Left cardiac atrium (tissue), 4 donors: Measurements from ENCODE around the gene NRG3. TPM values are rescaled to one million over a fixed set of nuclear protein-coding genes. Genes with fewer than 3 reads are reported as not detected.
A peak's percentile ranks its signal among the peaks of the same experiment; 100 is the strongest.

Experiments
- ATAC-seq, 2 donors: fragments of 200-7000 bp; cut with Tn5 transposase; one replicate each; pipeline ENCODE4 v1.9.1; 2020; ENCODE audit warnings: mild to moderate bottlenecking in 2 of 2, moderate library complexity in 2 of 2
- DNase-seq: peaks from one replicate; pipeline ENCODE4 v3.0.0-alpha.2; 2020
- intact Hi-C, 2 donors: fragments of 100-400 bp; cut with DNase I; formaldehyde crosslinking; loops; one replicate each; pipeline versions ENCODE4 v1.14.1 to v1.15.1; 2022 to 2023
- total RNA-seq, 2 donors: library from RNA; stranded (reverse); fragmentation: NEBNext Ultra II Directional; extraction: Animal tissue kit (Norgen Biotek cat#: 25700); gene quantifications; one replicate each; pipeline ENCODE4 v1.2.1, GENCODE V29; 2021
- donor health status: DM: no; HTN: yes; CAD: no.
- donor health status: DM: no; HTN: yes; CAD: no; lungs with severe emphysema.
- donor health status: DM: yes; HTN: yes; CAD: no.
- donor health status: Dilated cardiomyopathy.

Gene NRG3
- total RNA-seq, 2 donors from 2014 or later, result 0.21 to 0.79 TPM

- no peak for DNase-seq
- no peak for ATAC-seq
- intact Hi-C loops, result no loop called here
Measured at GRCh38 chr10:82575318-82575717, 700.3 kb downstream of the NRG3 start.

- ATAC-seq (no peak), DNase-seq (no peak)
- intact Hi-C loops, result no loop called here
Measured at GRCh38 chr10:82576093-82576492, 701.1 kb downstream of the NRG3 start.

- ATAC-seq (no peak), DNase-seq (no peak)
- intact Hi-C loops, result no loop called here
Measured at GRCh38 chr10:82581940-82582339, 706.9 kb downstream of the NRG3 start.

GRCh38 chr10:82591421-82591820, 716.4 kb downstream of the NRG3 start:
- intact Hi-C loops, result no loop called here
- no peak for ATAC-seq
- no peak for DNase-seq

GRCh38 chr10:82597840-82598239, 722.8 kb downstream of the NRG3 start:
- intact Hi-C loops, result no loop called here
- DNase-seq (no peak), ATAC-seq (no peak)

- no peak for ATAC-seq
- no peak for DNase-seq
- intact Hi-C loops, result no loop called here
Measured at GRCh38 chr10:82609845-82610244, 734.9 kb downstream of the NRG3 start.

GRCh38 chr10:82618007-82618406, 743.0 kb downstream of the NRG3 start:
- intact Hi-C loops, result no loop called here

GRCh38 chr10:82621680-82622079, 746.7 kb downstream of the NRG3 start:
- intact Hi-C loops, result no loop called here
- ATAC-seq, result peak in 1 of 2 donors; percentile 17
- no peak for DNase-seq

More at GRCh38 chr10:82618007-82618406, 743.0 kb downstream of the NRG3 start:
- DNase-seq (no peak), ATAC-seq (no peak)

- peak in 1 of 2 donors; percentile 43 for ATAC-seq
- DNase-seq, result no peak
- intact Hi-C loops, result no loop called here
Measured at GRCh38 chr10:82622479-82622878, 747.5 kb downstream of the NRG3 start.

GRCh38 chr10:82625512-82626189, 750.7 kb downstream of the NRG3 start:
- DNase-seq, result no peak
- no peak for ATAC-seq
- intact Hi-C loops, result no loop called here

GRCh38 chr10:82628373-82628772, 753.4 kb downstream of the NRG3 start:
- ATAC-seq, result peak; percentile 27 to 90
- intact Hi-C loops, result no loop called here
- DNase-seq, result no peak

- intact Hi-C loops, result no loop called here
- DNase-seq (no peak), ATAC-seq (no peak)
Measured at GRCh38 chr10:82643076-82643475, 768.1 kb downstream of the NRG3 start.

GRCh38 chr10:82643601-82644000, 768.6 kb downstream of the NRG3 start:
- intact Hi-C loops, result no loop called here
- no peak for DNase-seq
- ATAC-seq, result peak; percentile 63 to 78

GRCh38 chr10:82645221-82645620, 770.2 kb downstream of the NRG3 start:
- DNase-seq (no peak), ATAC-seq (no peak)
- intact Hi-C loops, result no loop called here

- intact Hi-C loops, result no loop called here
- DNase-seq (no peak), ATAC-seq (no peak)
Measured at GRCh38 chr10:82653244-82654155, 778.5 kb downstream of the NRG3 start.

- intact Hi-C loops, result no loop called here
- no peak for ATAC-seq
- no peak for DNase-seq
Measured at GRCh38 chr10:82660205-82660604, 785.2 kb downstream of the NRG3 start.

- DNase-seq (no peak), ATAC-seq (no peak)
- intact Hi-C loops, result no loop called here
Measured at GRCh38 chr10:82660986-82661385, 786.0 kb downstream of the NRG3 start.

GRCh38 chr10:82661701-82662100, 786.7 kb downstream of the NRG3 start:
- no peak for ATAC-seq
- intact Hi-C loops, result no loop called here
- no peak for DNase-seq

GRCh38 chr10:82668221-82668895, 793.4 kb downstream of the NRG3 start:
- intact Hi-C loops, result no loop called here
- ATAC-seq (peak in 1 of 2 donors; percentile 54), DNase-seq (no peak)

GRCh38 chr10:82674036-82674435, 799.0 kb downstream of the NRG3 start:
- ATAC-seq (no peak), DNase-seq (no peak)
- intact Hi-C loops, result no loop called here
